Stomach (tissue), 4 donors: Measurements from ENCODE around the gene DACH1.

Experiments used
- POLR2A ChIP-seq, 4 donors: fragments of 450-650 bp; IDR thresholded peaks; one replicate each; pipeline ENCODE4 v1.6.1; 2016; ENCODE audit warnings: antibody characterized with exemption in 4 of 4, control low read depth in 2 of 4, mild to moderate bottlenecking in 1 of 4, moderate library complexity in 1 of 4
- POLR2AphosphoS5 ChIP-seq, 3 donors: sonication (generic); formaldehyde crosslinking; IDR thresholded peaks; one replicate each; pipeline ENCODE4 v1.6.1; 2016; ENCODE audit warnings: antibody characterized with exemption in 3 of 3
- TF ChIP-seq, protein P1 (sequence below), 7 experiments: fragments of 450-650 bp in 4 of 7; fragments of 200-600 bp in 3 of 7; sonication (generic) in 3 of 7; IDR thresholded peaks; one replicate each; pipeline ENCODE4 v1.5.1; 2016 to 2019; ENCODE audit warnings: antibody characterized with exemption in 7 of 7, control low read depth in 2 of 7, mild to moderate bottlenecking in 1 of 7

DNA sequence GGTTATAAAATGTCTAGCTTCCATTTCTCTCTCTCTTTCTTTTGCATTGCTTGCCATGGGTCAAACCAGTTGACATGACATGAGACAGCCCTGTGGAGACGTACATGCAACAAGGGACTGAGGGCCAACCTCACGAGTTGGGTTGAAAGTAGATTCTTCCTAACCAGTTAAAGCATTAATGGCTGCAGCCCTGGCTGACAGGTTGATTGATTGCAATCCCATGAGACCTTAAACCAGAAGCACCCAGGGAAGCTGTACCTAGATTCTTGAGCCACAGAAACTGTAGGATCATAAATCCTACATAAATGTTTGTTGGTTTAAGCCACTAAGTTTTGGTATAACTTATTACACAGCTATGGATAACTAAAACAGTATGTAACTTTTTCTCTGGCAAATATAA, 373.8 kb downstream of the DACH1 start:
- TF ChIP-seq, protein P1, sequence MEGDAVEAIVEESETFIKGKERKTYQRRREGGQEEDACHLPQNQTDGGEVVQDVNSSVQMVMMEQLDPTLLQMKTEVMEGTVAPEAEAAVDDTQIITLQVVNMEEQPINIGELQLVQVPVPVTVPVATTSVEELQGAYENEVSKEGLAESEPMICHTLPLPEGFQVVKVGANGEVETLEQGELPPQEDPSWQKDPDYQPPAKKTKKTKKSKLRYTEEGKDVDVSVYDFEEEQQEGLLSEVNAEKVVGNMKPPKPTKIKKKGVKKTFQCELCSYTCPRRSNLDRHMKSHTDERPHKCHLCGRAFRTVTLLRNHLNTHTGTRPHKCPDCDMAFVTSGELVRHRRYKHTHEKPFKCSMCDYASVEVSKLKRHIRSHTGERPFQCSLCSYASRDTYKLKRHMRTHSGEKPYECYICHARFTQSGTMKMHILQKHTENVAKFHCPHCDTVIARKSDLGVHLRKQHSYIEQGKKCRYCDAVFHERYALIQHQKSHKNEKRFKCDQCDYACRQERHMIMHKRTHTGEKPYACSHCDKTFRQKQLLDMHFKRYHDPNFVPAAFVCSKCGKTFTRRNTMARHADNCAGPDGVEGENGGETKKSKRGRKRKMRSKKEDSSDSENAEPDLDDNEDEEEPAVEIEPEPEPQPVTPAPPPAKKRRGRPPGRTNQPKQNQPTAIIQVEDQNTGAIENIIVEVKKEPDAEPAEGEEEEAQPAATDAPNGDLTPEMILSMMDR (IDR thresholded peaks at IDR 0.05): no peak
- no peak for TF ChIP-seq POLR2AphosphoS5 (IDR thresholded peaks at IDR 0.05)
- no peak for TF ChIP-seq POLR2A (IDR thresholded peaks at IDR 0.05)
